Trophoblast cell (in vitro differentiated cells and primary cell): ENCODE data around the gene SNX19.
A peak's percentile ranks its signal among the peaks of the same experiment; 100 is the strongest.

Experiments
- DNase-seq, 2 donors: peaks; one replicate each; pipeline ENCODE4 v3.0.0-alpha.2; 2016
- H2AFZ ChIP-seq: 2 replicates; pipeline ENCODE4 v1.6.1; 2013; ENCODE audit warnings: low read length, moderate library complexity, mild to moderate bottlenecking; ENCODE audit not compliant: insufficient read depth, poor library complexity
- H2AK5ac ChIP-seq: 2 replicates; pipeline ENCODE4 v1.6.1; 2013; ENCODE audit warnings: mild to moderate bottlenecking, low read length
- H2BK120ac ChIP-seq: 2 replicates; pipeline ENCODE4 v1.6.1; 2013; ENCODE audit warnings: low read length, mild to moderate bottlenecking, moderate library complexity; ENCODE audit not compliant: insufficient read depth, poor library complexity
- H2BK12ac ChIP-seq: 2 replicates; pipeline ENCODE4 v1.6.1; 2013; ENCODE audit warnings: mild to moderate bottlenecking, low read length, moderate library complexity
- H2BK5ac ChIP-seq: 2 replicates; pipeline ENCODE4 v1.6.1; 2013; ENCODE audit warnings: low read length, low read depth, moderate library complexity, mild to moderate bottlenecking; ENCODE audit not compliant: poor library complexity
- H3K14ac ChIP-seq: 2 replicates; pipeline ENCODE4 v1.6.1; 2013; ENCODE audit warnings: mild to moderate bottlenecking, low read length
- H3K18ac ChIP-seq: 2 replicates; pipeline ENCODE4 v1.6.1; 2013; ENCODE audit warnings: mild to moderate bottlenecking, low read length
- H3K23ac ChIP-seq: 2 replicates; pipeline ENCODE4 v1.6.1; 2013; ENCODE audit warnings: low read length
- H3K27ac ChIP-seq: 2 replicates; pipeline ENCODE4 v1.5.1; 2013; ENCODE audit warnings: low read depth, mild to moderate bottlenecking, inconsistent platforms, low read length, moderate library complexity
- H3K27me3 ChIP-seq: 2 replicates; pipeline ENCODE4 v1.6.1; 2013; ENCODE audit warnings: inconsistent platforms, mild to moderate bottlenecking, low read length, moderate library complexity; ENCODE audit not compliant: insufficient read depth
- H3K36me3 ChIP-seq, 2 experiments: 1 replicate in 1 of 2; 2 replicates in 1 of 2; pipeline ENCODE4 v1.6.1; 2013; ENCODE audit warnings: low read length in 2 of 2, mild to moderate bottlenecking in 2 of 2, moderate library complexity in 1 of 2; ENCODE audit not compliant: insufficient read depth in 2 of 2, control insufficient read depth in 1 of 2
- H3K4ac ChIP-seq: 2 replicates; pipeline ENCODE4 v1.6.1; 2013; ENCODE audit warnings: low read depth, mild to moderate bottlenecking, low read length, moderate library complexity
- H3K4me1 ChIP-seq, 2 experiments: 1 replicate in 1 of 2; 2 replicates in 1 of 2; pipeline ENCODE4 v1.6.1; 2013; ENCODE audit warnings: low read length in 2 of 2, mild to moderate bottlenecking in 2 of 2, moderate library complexity in 1 of 2; ENCODE audit not compliant: insufficient read depth in 2 of 2, control insufficient read depth in 1 of 2
- H3K4me2 ChIP-seq: 2 replicates; pipeline ENCODE4 v1.6.1; 2013; ENCODE audit warnings: inconsistent platforms, mild to moderate bottlenecking, low read length, moderate library complexity
- H3K4me3 ChIP-seq: 2 replicates; pipeline ENCODE4 v1.5.1; 2013; ENCODE audit warnings: mild to moderate bottlenecking, low read depth, low read length, inconsistent platforms
- H3K79me1 ChIP-seq: one replicate; pipeline ENCODE4 v1.6.1; 2013; ENCODE audit warnings: low read length
- H3K79me2 ChIP-seq: 2 replicates; pipeline ENCODE4 v1.6.1; 2013; ENCODE audit warnings: low read length, mild to moderate bottlenecking; ENCODE audit not compliant: control insufficient read depth, insufficient read depth, poor library complexity
- H3K9ac ChIP-seq: 2 replicates; pipeline ENCODE4 v1.6.1; 2013; ENCODE audit warnings: mild to moderate bottlenecking, low read length
- H3K9me3 ChIP-seq: 2 replicates; pipeline ENCODE4 v1.6.1; 2013; ENCODE audit warnings: low read depth, mild to moderate bottlenecking, control low read depth, inconsistent platforms, low read length; ENCODE audit not compliant: insufficient read depth
- H4K12ac ChIP-seq: 2 replicates; pipeline ENCODE4 v1.6.1; 2013; ENCODE audit warnings: low read depth, mild to moderate bottlenecking, low read length, moderate library complexity
- H4K8ac ChIP-seq: 2 replicates; pipeline ENCODE4 v1.6.1; 2013; ENCODE audit warnings: low read depth, mild to moderate bottlenecking, low read length, moderate library complexity
- H4K91ac ChIP-seq: one replicate; pipeline ENCODE4 v1.6.1; 2013; ENCODE audit warnings: low read depth, mild to moderate bottlenecking, low read length, moderate library complexity
- WGBS: extraction: QIAGEN DNeasy Blood & Tissue Kit; methylation state at CpG from one replicate; pipeline ENCODE4 v1.1.7; 2013; ENCODE audit warnings: missing lambda C conversion rate; ENCODE audit not compliant: insufficient read length, insufficient coverage; ENCODE audit errors: extremely low coverage; 5-methylcytosine and 5-hydroxymethylcytosine counted together

SNX19 gene

GRCh38 chr11:130854483-130854882, 61.8 kb downstream of the SNX19 start:
- WGBS = no CpG with 5 or more reads among the region's 4 CpGs
- Histone ChIP-seq H3K79me1 (no peaks in the 10 kb centered on the region), H3K4me2 (no peak overlapping the region), H2AFZ (no peak overlapping the region), H4K8ac (no peak overlapping the region), H3K4me1 (no peaks in the 10 kb centered on the region), H4K91ac (no peak overlapping the region), H3K23ac (no peak overlapping the region), H3K36me3 (no peaks in the 10 kb centered on the region), H4K12ac (no peak overlapping the region), H3K14ac (no peak overlapping the region), H2BK120ac (no peak overlapping the region), H3K4me3 (no peak overlapping the region), H3K4ac (no peak overlapping the region), H3K9ac (no peak overlapping the region), H2BK12ac (no peak overlapping the region), H3K79me2 (no peaks in the 10 kb centered on the region), H3K18ac (no peak overlapping the region), H3K27me3 (no peaks in the 10 kb centered on the region), H2AK5ac (no peak overlapping the region), H3K27ac (no peak overlapping the region), H3K9me3 (no peaks in the 10 kb centered on the region), H2BK5ac (no peak overlapping the region)
- no peak for DNase-seq

GRCh38 chr11:130852589-130852988, 63.7 kb downstream of the SNX19 start:
- no peak overlapping the region for H2AFZ ChIP-seq
- no peak overlapping the region for H4K8ac ChIP-seq
- H3K9me3 ChIP-seq = no peaks in the 10 kb centered on the region
- H3K36me3 ChIP-seq = no peaks in the 10 kb centered on the region
- H3K4me1 ChIP-seq = no peaks in the 10 kb centered on the region
- H3K14ac ChIP-seq = no peak overlapping the region
- WGBS = no CpG with 5 or more reads among the region's 8 CpGs
- no peak overlapping the region for H2BK5ac ChIP-seq
- no peak overlapping the region for H4K12ac ChIP-seq
- no peak overlapping the region for H2AK5ac ChIP-seq
- no peak for DNase-seq
- H3K27me3 ChIP-seq = no peaks in the 10 kb centered on the region
- H3K18ac ChIP-seq = no peak overlapping the region
- no peaks in the 10 kb centered on the region for H3K79me1 ChIP-seq
- no peak overlapping the region for H3K23ac ChIP-seq
- no peak overlapping the region for H3K4me3 ChIP-seq
- no peaks in the 10 kb centered on the region for H3K79me2 ChIP-seq
- H4K91ac ChIP-seq = no peak overlapping the region
- no peak overlapping the region for H3K9ac ChIP-seq
- H2BK12ac ChIP-seq = no peak overlapping the region
- no peak overlapping the region for H3K27ac ChIP-seq
- no peak overlapping the region for H2BK120ac ChIP-seq
- H3K4ac ChIP-seq = no peak overlapping the region
- no peak overlapping the region for H3K4me2 ChIP-seq

- Histone ChIP-seq H4K8ac (no peak overlapping the region), H2AK5ac (no peak overlapping the region), H3K27me3 (no peaks in the 10 kb centered on the region)
These were observed 65.9 kb downstream of the SNX19 start for GRCh38 chr11:130850185-130850944.

GRCh38 chr11:130849215-130849568, 67.1 kb downstream of the SNX19 start:
- Histone ChIP-seq H2AFZ (no peak overlapping the region), H2BK5ac (no peak overlapping the region), H2AK5ac (no peak overlapping the region), H3K4ac (no peak overlapping the region), H4K12ac (no peak overlapping the region), H3K27ac (no peak overlapping the region), H3K9ac (no peak overlapping the region), H3K27me3 (no peaks in the 10 kb centered on the region), H3K18ac (no peak overlapping the region), H3K4me3 (no peak overlapping the region), H3K36me3 (no peaks in the 10 kb centered on the region), H2BK12ac (no peak overlapping the region), H3K79me1 (no peaks in the 10 kb centered on the region), H3K4me2 (no peak overlapping the region), H4K8ac (no peak overlapping the region), H3K4me1 (no peaks in the 10 kb centered on the region), H4K91ac (no peak overlapping the region), H3K79me2 (no peaks in the 10 kb centered on the region), H3K14ac (no peak overlapping the region), H3K9me3 (no peaks in the 10 kb centered on the region), H2BK120ac (no peak overlapping the region), H3K23ac (no peak overlapping the region)
- peak in 1 of 2 donors; percentile 16 for DNase-seq
- no CpG with 5 or more reads among the region's 2 CpGs for WGBS

More at GRCh38 chr11:130850185-130850944, 65.9 kb downstream of the SNX19 start:
- Histone ChIP-seq H3K9me3 (no peaks in the 10 kb centered on the region), H3K9ac (no peak overlapping the region), H3K79me2 (no peaks in the 10 kb centered on the region), H3K79me1 (no peaks in the 10 kb centered on the region), H3K18ac (no peak overlapping the region), H3K4ac (no peak overlapping the region), H2BK12ac (no peak overlapping the region), H4K12ac (no peak overlapping the region), H4K91ac (no peak overlapping the region), H3K4me1 (no peaks in the 10 kb centered on the region), H3K14ac (no peak overlapping the region), H2BK5ac (no peak overlapping the region), H3K36me3 (no peaks in the 10 kb centered on the region), H2AFZ (no peak overlapping the region), H3K23ac (no peak overlapping the region), H3K4me3 (no peak overlapping the region), H2BK120ac (no peak overlapping the region), H3K27ac (no peak overlapping the region), H3K4me2 (no peak overlapping the region)
- no peak for DNase-seq
- no CpG with 5 or more reads among the region's 6 CpGs for WGBS
